IPS-18c (cell line): ENCODE results near the gene EMC9.

Source experiments
- H3K4me3 ChIP-seq: 2 replicates; pipeline ENCODE4 v1.7.0; 2013; ENCODE audit warnings: low read depth, mild to moderate bottlenecking, low read length, moderate library complexity; ENCODE audit not compliant: insufficient read depth
- H3K9me3 ChIP-seq: one replicate; pipeline ENCODE4 v1.6.1; 2013; ENCODE audit warnings: mild to moderate bottlenecking, low read length, moderate library complexity; ENCODE audit not compliant: control insufficient read depth, insufficient read depth

Gene EMC9

DNA sequence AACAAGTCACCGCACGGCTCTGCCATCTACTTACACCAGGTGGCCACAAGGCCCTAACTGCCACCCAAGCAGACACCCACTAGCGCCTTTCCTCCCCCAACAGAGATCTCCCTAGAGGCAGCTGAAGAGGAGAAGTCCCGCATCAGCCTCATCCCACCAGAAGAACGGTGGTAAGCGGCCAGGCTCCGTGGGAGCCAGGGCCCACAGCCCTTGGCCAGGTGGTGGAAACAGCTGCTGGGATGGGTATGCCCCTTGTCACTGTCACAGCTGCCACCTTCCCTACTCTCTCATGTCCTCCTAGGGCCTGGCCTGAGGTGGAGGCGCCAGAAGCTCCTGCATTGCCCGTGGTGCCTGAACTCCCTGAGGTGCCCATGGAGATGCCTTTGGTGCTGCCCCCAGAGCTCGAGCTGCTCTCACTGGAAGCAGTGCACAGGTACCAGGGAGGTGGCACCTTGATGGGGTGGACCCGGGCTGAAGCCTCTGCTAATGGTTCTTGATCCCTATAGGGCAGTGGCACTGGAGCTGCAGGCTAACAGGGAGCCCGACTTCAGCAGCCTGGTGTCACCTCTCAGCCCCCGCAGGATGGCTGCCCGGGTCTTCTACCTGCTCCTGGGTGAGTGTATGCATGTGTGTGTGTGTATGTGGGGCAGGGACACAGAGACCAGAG, 38.0 kb upstream of the EMC9 start:
- H3K9me3 ChIP-seq = no peaks in the 10 kb centered on the region
- no peak overlapping the region for H3K4me3 ChIP-seq

DNA sequence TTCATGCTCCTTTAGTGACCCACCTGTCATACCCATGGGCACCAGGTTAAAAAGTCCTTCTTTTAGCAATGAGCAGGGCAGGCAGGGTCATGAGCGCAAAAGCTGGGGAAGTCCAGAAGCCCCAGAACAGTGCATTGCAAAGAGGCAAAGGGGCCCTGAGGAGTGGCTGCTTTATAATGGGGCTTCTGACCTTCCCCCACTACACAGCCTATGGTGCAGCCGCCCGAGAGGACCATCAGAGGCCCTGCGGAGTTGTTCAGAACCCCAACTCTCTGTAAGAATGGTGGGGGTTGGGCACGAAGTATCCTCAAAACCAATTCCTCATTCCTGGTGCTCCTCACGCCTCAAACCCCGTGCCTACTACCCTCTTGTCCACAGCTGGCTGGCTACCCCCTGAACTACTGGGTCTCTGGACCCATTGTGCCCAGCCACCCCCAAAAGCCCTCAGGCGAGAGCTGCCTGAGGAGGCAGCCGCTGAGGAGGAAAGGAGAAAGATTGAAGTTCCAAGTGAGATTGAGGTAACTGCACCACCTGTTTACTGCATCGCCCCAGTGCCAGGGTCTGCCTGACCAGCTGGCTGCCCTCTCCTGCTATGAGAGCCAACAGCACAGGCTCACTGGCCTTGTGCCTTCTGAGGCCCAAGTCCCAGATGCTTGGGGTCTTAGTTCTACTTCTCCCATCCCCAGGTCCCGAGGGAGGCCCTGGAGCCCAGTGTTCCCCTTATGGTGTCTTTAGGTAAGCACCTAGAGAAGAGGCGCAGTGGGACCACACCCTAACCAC, 37.2 kb upstream of the EMC9 start:
- H3K9me3 ChIP-seq = no peaks in the 10 kb centered on the region
- no peak overlapping the region for H3K4me3 ChIP-seq

DNA sequence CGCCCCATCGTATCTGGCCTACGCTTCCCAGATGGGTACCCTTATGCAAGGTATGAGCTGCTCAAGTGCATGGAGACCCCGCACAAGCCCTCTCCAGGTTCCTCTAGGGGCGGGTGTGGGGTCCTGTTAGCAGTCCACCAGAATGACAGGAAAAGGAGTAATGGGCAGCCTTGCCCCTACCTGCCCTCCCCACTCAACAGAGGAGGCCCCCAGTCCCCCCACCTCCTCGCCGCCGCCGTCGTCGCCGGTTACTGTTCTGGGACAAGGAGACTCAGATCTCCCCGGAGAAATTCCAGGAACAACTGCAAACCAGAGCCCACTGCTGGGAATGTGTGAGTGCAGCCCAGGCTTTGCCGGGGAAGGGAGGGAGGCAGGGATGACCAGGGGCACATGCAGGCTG, 36.5 kb upstream of the EMC9 start:
- H3K9me3 ChIP-seq = no peaks in the 10 kb centered on the region
- H3K4me3 ChIP-seq = no peak overlapping the region

DNA sequence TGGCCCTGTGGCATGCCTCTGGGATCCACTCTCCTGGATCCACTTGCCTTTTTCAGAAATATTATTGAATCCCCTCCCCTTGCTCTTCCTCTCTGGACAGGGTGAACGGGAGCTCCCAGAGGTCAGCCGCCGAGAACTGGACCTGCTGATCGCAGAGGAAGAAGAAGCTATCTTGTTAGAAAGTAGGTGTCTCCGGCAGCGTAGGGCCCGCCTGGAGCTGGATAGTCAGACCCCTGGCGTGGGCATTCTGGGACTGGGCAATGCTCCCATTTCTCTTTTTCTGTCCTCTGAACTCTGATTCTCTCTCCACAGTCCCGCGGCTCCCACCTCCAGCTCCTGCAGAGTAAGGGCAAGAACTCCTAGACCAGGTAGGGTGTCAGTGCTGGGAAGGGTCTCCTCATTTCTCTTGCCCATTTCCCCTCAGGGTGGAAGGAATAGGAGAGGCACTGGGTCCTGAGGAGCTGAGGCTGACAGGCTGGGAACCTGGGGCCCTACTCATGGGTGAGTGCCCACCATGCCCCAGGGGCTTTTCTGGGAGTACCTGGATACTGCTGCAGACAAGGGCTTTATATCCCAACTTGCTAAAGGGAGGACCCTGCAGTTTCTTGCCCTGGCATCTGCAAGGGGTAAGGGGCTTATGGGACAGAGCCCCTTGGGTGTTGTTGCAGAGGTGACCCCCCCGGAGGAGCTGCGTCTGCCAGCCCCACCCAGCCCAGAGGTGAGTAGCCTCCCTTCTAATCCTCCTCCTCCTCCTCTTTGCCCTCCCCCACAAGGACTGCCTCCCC, 35.8 kb upstream of the EMC9 start:
- Histone ChIP-seq H3K9me3 (no peaks in the 10 kb centered on the region), H3K4me3 (no peak overlapping the region)

DNA sequence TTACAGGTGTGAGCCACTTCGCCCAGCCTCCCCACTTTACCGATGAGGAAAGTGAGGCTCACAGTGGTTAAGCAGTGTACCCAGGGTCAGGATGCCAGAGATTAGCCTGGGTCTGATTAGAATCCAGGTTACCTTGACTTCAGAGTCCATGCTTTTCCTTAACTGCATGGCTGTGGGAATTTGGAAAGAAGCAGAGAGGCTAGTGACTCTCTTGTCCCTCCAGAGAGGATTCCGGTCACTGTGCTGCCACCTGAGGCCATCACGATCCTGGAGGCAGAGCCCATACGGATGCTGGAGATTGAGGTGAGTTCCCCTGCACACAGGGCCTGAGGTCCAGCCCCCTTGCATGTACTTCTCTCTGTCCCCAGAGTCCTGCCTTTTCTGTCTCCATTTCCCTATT, 35.2 kb upstream of the EMC9 start:
- Histone ChIP-seq H3K4me3 (no peak overlapping the region), H3K9me3 (no peaks in the 10 kb centered on the region)

DNA sequence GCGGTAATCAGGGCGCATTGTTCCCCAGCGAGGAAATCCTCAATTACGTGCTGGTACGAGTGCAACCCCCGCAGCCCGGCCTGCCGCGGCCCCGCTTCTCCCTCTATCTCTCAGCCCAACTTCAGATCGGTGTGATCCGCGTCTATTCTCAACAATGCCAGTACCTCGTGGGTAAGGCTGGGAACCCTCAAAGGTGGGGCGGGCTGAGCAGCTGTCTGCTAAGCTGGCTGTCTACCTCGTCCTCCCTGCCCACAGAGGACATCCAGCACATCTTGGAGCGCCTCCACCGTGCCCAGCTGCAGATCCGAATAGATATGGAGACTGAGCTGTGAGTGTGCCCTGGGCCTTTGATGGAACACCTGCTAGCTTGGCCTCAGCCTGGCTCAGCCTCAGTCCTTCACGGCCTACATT, 31.5 kb upstream of the EMC9 start:
- Histone ChIP-seq H3K4me3 (peak overlapping the region; percentile 53; the same call in 1 of the 2 replicates), H3K9me3 (no peaks in the 10 kb centered on the region)

DNA sequence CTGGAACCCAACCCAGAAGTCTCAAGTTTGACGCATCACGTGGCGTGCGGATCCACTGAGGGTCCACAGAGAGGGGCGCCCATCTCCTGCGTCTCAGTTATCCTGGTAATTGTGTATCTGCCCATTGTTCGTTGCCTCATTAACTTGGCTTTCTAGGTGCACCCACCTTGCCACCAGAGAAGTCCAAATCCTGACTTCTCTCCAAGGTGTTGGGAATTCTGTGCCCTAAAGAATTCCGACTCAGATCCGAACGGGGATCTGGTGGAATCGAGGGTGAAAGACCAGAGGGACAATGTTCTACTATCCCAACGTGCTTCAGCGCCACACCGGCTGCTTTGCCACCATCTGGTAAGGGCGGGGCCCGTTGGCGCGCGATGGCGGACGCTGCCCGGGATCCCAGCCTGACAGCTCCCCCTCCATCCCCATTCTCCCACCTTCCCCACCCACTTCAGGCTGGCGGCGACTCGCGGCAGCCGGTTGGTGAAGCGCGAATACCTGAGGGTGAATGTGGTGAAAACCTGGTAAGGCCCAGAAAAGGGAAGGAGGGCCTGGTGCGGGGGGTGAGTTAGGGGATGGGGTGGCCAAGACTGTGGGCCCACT, 31.0 kb upstream of the EMC9 start:
- no peaks in the 10 kb centered on the region for H3K9me3 ChIP-seq
- peak overlapping the region; percentile 53 for H3K4me3 ChIP-seq

DNA sequence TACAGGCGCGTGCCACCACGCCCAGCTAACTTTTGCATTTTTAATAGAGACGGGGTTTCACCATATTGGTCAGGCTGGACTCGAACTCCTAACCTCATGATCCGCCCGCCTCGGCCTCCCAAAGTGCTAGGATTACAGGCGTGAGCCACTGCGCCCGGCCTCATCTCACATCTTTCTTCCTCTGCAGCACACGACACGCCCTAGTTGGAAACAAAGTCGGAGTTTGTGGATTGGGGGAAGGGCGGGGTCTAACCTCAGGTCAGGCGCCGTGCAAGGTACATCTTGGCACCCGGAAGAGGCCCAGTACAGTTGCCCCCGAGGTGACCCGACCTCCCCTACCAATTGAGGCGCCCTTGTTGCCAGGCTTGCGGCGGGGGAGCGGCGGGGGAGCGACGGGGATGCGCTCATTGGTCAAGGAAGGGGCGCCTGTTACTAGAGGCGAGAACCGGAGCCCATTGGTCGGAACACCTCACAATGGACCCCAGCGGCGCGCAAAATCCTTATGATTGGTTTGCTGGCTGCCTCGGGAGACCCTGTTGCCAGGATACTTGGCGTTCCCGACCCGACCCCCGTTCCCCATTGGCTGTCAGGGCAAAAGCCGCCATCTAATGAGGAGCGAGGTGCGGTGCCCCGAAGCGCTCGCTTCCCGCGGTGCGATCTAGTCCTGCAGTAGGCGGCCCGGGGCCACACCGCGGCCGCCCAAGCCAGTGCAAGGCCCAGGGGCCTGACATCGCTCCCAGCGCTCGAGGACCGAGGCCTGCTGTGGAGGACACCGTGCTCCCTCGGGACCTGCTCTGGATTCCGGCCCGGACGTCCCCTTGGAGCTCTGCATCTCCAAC, 30.2 kb upstream of the EMC9 start, which contains the start of gene REC8:
TSS of gene REC8 (plus strand) at position 659 of the 839 bp plus-strand sequence. CDS start 473 bp downstream, outside the sequence.
- Histone ChIP-seq H3K4me3 (peak within 1 kb of the TSS; percentile 53), H3K9me3 (no peaks in the 10 kb centered on the region)

DNA sequence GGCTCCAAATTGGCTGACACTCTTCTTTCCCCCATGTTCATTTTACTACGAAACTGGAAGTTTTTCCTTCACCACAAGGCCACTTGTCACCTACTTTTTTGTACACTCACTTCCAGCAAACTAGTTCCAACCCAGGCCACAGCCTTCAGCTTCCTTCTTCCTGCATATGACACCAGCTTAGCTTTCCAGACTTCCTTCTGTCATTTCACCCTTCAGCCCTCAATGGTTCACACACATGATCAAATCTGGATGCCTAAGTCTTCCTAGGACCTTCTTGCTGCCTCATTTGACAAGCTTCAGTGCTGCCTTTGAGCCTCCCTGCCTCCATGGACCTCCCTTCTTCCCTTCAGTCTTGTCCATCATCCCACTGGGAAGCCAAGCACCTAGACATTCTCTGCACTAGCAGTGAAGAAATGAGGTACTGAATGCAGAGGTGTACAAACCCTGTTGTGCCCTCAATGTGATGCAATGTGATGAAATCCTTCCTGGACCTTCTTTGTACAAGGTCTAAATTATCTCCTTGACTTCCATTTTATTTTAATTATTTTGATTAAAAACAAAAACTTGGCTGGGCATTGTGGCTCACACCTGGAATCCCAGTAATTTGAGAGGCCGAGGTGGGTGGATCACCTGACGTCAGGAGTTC, 26.2 kb upstream of the EMC9 start:
- Histone ChIP-seq H3K9me3 (no peaks in the 10 kb centered on the region), H3K4me3 (no peak overlapping the region)

DNA sequence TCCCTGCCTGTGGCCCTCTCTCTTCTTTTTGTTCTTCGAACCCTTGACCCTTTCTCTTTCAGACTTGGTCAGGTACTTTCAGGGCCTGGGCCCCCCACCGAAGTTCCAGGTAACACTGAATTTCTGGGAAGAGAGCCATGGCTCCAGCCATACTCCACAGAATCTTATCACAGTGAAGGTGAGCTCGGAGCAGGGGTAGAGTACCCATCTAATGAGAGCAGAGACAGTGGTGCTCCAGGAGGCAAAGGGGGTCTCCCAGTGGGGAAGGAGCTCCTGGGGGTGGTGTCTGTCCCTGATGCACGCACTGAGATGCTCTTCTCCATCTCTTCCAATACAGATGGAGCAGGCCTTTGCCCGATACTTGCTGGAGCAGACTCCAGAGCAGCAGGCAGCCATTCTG, 24.4 kb upstream of the EMC9 start:
- Histone ChIP-seq H3K9me3 (no peaks in the 10 kb centered on the region), H3K4me3 (no peak overlapping the region)

DNA sequence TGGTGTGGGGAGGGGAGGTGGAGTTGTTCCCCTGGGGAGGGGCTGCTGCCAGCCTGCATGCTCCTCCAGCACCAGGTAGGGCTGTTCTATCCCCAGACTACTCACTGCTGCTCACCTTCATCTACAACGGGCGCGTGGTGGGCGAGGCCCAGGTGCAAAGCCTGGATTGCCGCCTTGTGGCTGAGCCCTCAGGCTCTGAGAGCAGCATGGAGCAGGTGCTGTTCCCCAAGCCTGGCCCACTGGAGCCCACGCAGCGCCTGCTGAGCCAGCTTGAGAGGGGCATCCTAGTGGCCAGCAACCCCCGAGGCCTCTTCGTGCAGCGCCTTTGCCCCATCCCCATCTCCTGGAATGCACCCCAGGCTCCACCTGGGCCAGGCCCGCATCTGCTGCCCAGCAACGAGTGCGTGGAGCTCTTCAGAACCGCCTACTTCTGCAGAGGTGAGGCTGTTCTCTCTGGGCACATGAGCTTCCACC, 23.2 kb upstream of the EMC9 start:
- no peak overlapping the region for H3K4me3 ChIP-seq
- H3K9me3 ChIP-seq = no peaks in the 10 kb centered on the region

DNA sequence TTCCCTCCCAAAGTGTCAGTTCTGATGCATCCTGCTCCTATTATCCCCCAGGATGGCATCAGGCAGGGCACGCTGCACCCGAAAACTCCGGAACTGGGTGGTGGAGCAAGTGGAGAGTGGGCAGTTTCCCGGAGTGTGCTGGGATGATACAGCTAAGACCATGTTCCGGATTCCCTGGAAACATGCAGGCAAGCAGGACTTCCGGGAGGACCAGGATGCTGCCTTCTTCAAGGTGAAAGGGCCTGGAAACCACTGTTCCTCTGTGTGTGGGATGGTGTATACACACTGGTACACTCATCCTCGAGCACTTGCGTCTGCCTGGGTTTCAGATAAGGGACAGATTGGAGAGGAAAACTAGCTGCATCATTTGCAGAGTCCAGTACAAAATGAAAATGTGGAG, 20.7 kb upstream of the EMC9 start:
- no peak overlapping the region for H3K4me3 ChIP-seq
- no peaks in the 10 kb centered on the region for H3K9me3 ChIP-seq

DNA sequence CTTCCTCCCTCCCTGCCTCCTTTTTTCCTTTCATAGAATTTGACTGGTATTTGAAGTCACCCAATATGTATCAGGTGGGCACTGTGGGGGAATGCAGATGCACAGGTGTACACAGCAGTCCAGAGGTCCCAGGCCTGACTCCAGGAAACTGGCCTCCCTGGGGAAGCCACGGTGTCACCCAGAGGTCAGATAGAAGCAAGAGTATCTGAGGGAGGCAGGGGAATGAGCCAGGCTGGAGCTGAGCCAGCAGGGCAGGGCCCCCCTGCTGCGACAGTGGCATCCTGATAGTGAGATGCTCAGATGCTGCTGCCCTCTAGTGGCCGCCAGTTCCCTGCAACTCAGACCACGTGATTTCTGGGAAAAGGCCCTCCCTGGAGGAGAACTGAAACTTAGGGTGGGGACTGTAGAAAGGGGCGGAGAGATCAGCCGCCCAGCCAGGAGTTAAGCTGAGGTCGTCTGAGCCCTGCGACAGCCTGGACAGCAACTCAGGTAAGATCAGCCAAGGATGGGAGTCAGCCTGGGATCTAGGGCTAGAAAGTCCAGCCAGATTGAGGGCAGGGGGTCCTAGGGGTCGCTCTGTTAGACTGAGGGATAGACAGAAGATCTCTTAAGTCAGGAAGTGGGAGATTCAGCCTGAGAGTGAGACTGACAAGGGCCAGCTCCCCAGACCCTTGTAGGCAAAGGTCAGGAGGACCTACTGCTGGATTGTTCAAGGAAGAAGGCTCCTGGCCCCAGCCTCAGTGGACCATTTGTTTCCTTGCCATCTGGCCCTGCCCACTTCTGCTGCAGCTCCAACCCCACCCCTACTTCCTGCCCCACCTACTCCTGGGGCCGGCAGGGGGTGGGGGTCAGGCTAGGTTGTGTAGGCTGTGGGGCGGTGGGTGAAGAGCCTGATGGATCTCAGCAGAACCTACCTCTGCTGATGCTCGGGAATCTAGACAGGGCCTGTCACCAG, 19.7 kb upstream of the EMC9 start, which contains the start of gene IRF9:
TSS of gene IRF9 (plus strand) at position 416 of the 955 bp plus-strand sequence. CDS start 880 bp downstream, outside the sequence.
- no peaks in the 10 kb centered on the region for H3K9me3 ChIP-seq
- H3K4me3 ChIP-seq = peak within 1 kb of the TSS; percentile 40

DNA sequence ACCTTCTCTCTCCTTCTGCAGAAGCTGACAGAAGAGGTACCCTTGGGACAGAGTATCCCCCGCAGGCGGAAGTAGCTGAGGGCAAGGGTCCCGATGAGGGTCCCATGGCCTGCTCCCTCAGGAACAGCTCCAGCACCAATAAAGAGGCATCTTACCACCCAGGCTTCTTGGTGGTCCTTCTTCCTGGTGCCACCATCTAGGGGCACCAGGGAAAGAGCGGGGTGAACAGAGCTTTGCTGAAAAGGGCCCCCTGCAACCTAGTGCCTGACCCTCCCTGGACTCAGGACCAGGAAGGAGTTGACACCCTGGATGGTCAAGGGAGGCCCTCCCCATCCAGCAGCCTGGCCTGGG, 19.1 kb upstream of the EMC9 start:
- Histone ChIP-seq H3K4me3 (no peak overlapping the region), H3K9me3 (no peaks in the 10 kb centered on the region)

DNA sequence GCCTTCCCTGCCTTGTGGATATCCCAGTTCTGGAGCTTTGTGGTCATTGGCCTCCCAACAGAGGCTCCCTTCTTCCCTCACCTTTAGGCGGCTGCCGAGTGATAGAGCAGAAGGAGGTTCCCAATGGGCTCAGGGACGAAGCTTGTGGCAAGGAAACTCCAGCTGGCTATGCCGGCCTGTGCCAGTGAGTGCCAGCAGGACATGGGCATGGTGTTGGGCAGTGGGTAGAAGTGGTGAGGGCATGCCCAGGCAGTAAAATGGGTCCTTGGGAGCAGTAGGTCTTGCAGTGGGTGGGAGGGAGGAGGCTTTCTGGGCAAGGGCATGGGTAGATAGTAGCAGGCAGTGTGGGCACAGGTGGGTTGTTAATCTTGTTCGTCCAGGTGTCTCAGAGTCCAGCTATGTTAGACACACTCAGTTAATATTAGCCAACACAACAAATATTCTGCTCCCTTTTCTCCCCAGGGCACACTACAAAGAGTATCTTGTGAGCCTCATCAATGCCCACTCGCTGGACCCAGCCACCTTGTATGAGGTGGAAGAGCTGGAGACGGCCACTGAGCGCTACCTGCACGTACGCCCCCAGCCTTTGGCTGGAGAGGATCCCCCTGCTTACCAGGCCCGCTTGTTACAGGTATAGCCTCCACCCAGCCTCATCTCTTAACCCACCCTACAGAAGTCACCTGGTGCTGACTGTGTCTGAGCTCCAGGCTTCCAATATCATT, 18.5 kb upstream of the EMC9 start:
- Histone ChIP-seq H3K4me3 (no peak overlapping the region), H3K9me3 (no peaks in the 10 kb centered on the region)
